ENCODE measurements around the gene BMP7. TPM values are rescaled to one million over a fixed set of nuclear protein-coding genes. Genes with fewer than 3 reads are reported as not detected.
"Not testable (repeated sequence)": the region's sequence is repeated elsewhere in the genome, so short reads cannot be mapped to it uniquely, and the experiment has no call there.

The BMP7 gene
- total RNA-seq, 1 donor from 2014 or later = 0.21 TPM

- H3K4me1 Mint-ChIP-seq (ENCODE audit: low read depth) = no peaks in the 10 kb centered on the region
- no peaks in the 10 kb centered on the region for H3K36me3 Mint-ChIP-seq (ENCODE audit: low read depth)
- H3K9me3 Mint-ChIP-seq = no peaks in the 10 kb centered on the region
- no peak overlapping the region for H3K27ac Mint-ChIP-seq
- H3K4me3 Mint-ChIP-seq = no peak overlapping the region
- H3K27me3 Mint-ChIP-seq (ENCODE audit: insufficient read depth) = peaks cover 51% of the 10 kb centered on the region
- no peak for DNase-seq (ENCODE audit: low spot score)
- intact Hi-C loops (cut with micrococcal nuclease) = loop anchor here (5.0 kb wide), 1 partner anchor 642 kb away; the partner anchor contains the start of gene TFAP2C
Observed at GRCh38 chr20:57269148-57269984, 2.9 kb upstream of the BMP7 start.

- intact Hi-C loops (cut with micrococcal nuclease) = loop anchor here (5.0 kb wide), 1 partner anchor 641 kb away; the partner anchor contains the start of gene TFAP2C
- peaks cover 5% of the 10 kb centered on the region for H3K4me1 Mint-ChIP-seq (ENCODE audit: low read depth)
- no peak overlapping the region for H3K4me3 Mint-ChIP-seq
- H3K9me3 Mint-ChIP-seq = no peaks in the 10 kb centered on the region
- peaks cover 55% of the 10 kb centered on the region for H3K27me3 Mint-ChIP-seq (ENCODE audit: insufficient read depth)
- no peaks in the 10 kb centered on the region for H3K36me3 Mint-ChIP-seq (ENCODE audit: low read depth)
- no peak overlapping the region for H3K27ac Mint-ChIP-seq
- no peak for DNase-seq (ENCODE audit: low spot score)
Observed at GRCh38 chr20:57268399-57269076, 2.1 kb upstream of the BMP7 start.

- Mint-ChIP-seq H3K27me3 (ENCODE audit: insufficient read depth) (peaks cover 66% of the 10 kb centered on the region), H3K27ac (no peak overlapping the region), H3K36me3 (ENCODE audit: low read depth) (no peaks in the 10 kb centered on the region), H3K4me1 (ENCODE audit: low read depth) (peaks cover 5% of the 10 kb centered on the region), H3K4me3 (no peak overlapping the region), H3K9me3 (no peaks in the 10 kb centered on the region)
- intact Hi-C loops (cut with micrococcal nuclease) = loop anchor here (5.0 kb wide), 1 partner anchor 640 kb away; the partner anchor contains the start of gene TFAP2C
- DNase-seq (ENCODE audit: low spot score) = no peak
Observed at GRCh38 chr20:57267158-57267821, 849 bp upstream of the BMP7 start.

GRCh38 chr20:57265997-57266290 lies 497 bp downstream of the BMP7 start:
- intact Hi-C loops (cut with micrococcal nuclease) = loop anchor here (5.0 kb wide), 1 partner anchor 639 kb away; the partner anchor contains the start of gene TFAP2C
- peaks cover 5% of the 10 kb centered on the region for H3K4me1 Mint-ChIP-seq (ENCODE audit: low read depth)
- no peaks in the 10 kb centered on the region for H3K36me3 Mint-ChIP-seq (ENCODE audit: low read depth)
- no peak overlapping the region for H3K4me3 Mint-ChIP-seq
- no peaks in the 10 kb centered on the region for H3K9me3 Mint-ChIP-seq
- DNase-seq (ENCODE audit: low spot score) = no peak
- no peak overlapping the region for H3K27ac Mint-ChIP-seq
- peaks cover 78% of the 10 kb centered on the region for H3K27me3 Mint-ChIP-seq (ENCODE audit: insufficient read depth)

GRCh38 chr20:57265336-57265996 lies 975 bp downstream of the BMP7 start:
- Mint-ChIP-seq H3K36me3 (ENCODE audit: low read depth) (no peaks in the 10 kb centered on the region), H3K4me3 (no peak overlapping the region), H3K9me3 (no peaks in the 10 kb centered on the region), H3K27ac (no peak overlapping the region), H3K4me1 (ENCODE audit: low read depth) (peaks cover 5% of the 10 kb centered on the region), H3K27me3 (ENCODE audit: insufficient read depth) (peaks cover 79% of the 10 kb centered on the region)
- intact Hi-C loops (cut with micrococcal nuclease) = loop anchor here (5.0 kb wide), 1 partner anchor 638 kb away; the partner anchor contains the start of gene TFAP2C
- no peak for DNase-seq (ENCODE audit: low spot score)

- H3K27ac Mint-ChIP-seq; H3K4me3 Mint-ChIP-seq; H3K36me3 Mint-ChIP-seq (ENCODE audit: low read depth); DNase-seq (ENCODE audit: low spot score); H3K4me1 Mint-ChIP-seq (ENCODE audit: low read depth); H3K9me3 Mint-ChIP-seq: not testable (repeated sequence)
- H3K27me3 Mint-ChIP-seq (ENCODE audit: insufficient read depth) = peaks cover 80% of the 10 kb centered on the region
- intact Hi-C loops (cut with micrococcal nuclease) = loop anchor here (5.0 kb wide), 1 partner anchor 638 kb away; the partner anchor contains the start of gene TFAP2C
Observed at GRCh38 chr20:57264908-57265335, 1.5 kb downstream of the BMP7 start.

GRCh38 chr20:57263801-57264792 lies 2.3 kb downstream of the BMP7 start:
- no peak for DNase-seq (ENCODE audit: low spot score)
- Mint-ChIP-seq H3K9me3 (no peaks in the 10 kb centered on the region), H3K4me3 (no peak overlapping the region), H3K27me3 (ENCODE audit: insufficient read depth) (peaks cover 78% of the 10 kb centered on the region), H3K4me1 (ENCODE audit: low read depth) (peaks cover 5% of the 10 kb centered on the region), H3K36me3 (ENCODE audit: low read depth) (no peaks in the 10 kb centered on the region), H3K27ac (peak overlapping the region; percentile 44)
- intact Hi-C loops (cut with micrococcal nuclease) = no loop called here

GRCh38 chr20:57262784-57263609 lies 3.4 kb downstream of the BMP7 start:
- no peaks in the 10 kb centered on the region for H3K36me3 Mint-ChIP-seq (ENCODE audit: low read depth)
- intact Hi-C loops (cut with micrococcal nuclease) = no loop called here
- no peak overlapping the region for H3K4me3 Mint-ChIP-seq
- peaks cover 75% of the 10 kb centered on the region for H3K27me3 Mint-ChIP-seq (ENCODE audit: insufficient read depth)
- H3K27ac Mint-ChIP-seq = no peak overlapping the region
- peaks cover 5% of the 10 kb centered on the region for H3K4me1 Mint-ChIP-seq (ENCODE audit: low read depth)
- H3K9me3 Mint-ChIP-seq = no peaks in the 10 kb centered on the region
- no peak for DNase-seq (ENCODE audit: low spot score)

GRCh38 chr20:57262301-57262700 lies 4.1 kb downstream of the BMP7 start:
- H3K27me3 Mint-ChIP-seq (ENCODE audit: insufficient read depth) = peaks cover 71% of the 10 kb centered on the region
- no peak for DNase-seq (ENCODE audit: low spot score)
- intact Hi-C loops (cut with micrococcal nuclease) = no loop called here
- no peaks in the 10 kb centered on the region for H3K9me3 Mint-ChIP-seq
- no peaks in the 10 kb centered on the region for H3K36me3 Mint-ChIP-seq (ENCODE audit: low read depth)
- H3K4me3 Mint-ChIP-seq = no peak overlapping the region
- peaks cover 5% of the 10 kb centered on the region for H3K4me1 Mint-ChIP-seq (ENCODE audit: low read depth)
- H3K27ac Mint-ChIP-seq = no peak overlapping the region

GRCh38 chr20:57261457-57262251 lies 4.8 kb downstream of the BMP7 start:
- Mint-ChIP-seq H3K27me3 (ENCODE audit: insufficient read depth) (peaks cover 64% of the 10 kb centered on the region), H3K27ac (no peak overlapping the region), H3K36me3 (ENCODE audit: low read depth) (no peaks in the 10 kb centered on the region), H3K4me1 (ENCODE audit: low read depth) (peaks cover 5% of the 10 kb centered on the region), H3K9me3 (no peaks in the 10 kb centered on the region), H3K4me3 (no peak overlapping the region)
- DNase-seq (ENCODE audit: low spot score) = no peak
- intact Hi-C loops (cut with micrococcal nuclease) = no loop called here
